Non-pigmented ciliary epithelial cell (primary cell): ENCODE data around the gene LHX8.
"Not testable (repeated sequence)": the region's sequence is repeated elsewhere in the genome, so short reads cannot be mapped to it uniquely, and the experiment has no call there.

Experiments
- DNase-seq: peaks from one replicate; pipeline ENCODE4 v3.0.0-alpha.2; 2010; ENCODE audit warnings: low read depth

LHX8 gene

DNA sequence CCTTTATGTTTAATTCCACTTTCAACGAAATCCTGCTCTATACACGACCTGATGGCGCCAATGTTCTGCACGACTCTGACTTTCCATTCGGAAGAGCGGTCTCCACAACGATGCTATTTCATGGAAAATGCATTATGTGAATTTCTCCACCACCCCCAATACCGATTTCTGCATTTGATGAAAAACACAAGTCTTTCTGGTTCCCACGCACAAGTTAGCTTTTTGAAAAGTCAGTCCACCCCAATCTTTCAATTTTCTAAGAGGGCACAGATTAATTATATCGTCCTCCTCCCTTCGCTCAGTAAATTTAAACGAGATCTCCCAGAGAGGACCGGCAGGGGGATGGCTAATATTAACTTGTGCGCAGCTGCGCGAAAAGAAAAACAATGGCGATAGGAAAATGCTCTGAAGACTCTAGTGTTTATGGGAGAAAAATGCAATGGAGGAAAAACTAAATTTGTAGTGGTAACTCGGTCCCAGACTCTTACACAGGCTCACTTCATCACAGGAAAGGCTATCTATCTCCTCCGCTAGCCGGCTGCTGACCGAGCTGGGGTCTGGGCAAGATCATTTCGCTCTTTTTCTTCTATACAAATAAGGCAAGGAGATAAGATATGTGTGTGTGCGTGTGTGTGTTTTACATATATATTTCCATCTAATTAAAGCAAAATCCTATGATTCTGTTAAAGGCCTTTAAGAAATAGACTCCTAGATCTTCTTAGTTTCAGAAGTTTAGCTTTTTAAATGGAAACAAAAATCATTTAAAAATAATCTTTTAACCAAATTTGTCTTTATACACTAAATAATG is 1.2 kb upstream of the LHX8 start:
- no peak for DNase-seq

GRCh38 chr1:75134647-75135572 is 722 bp downstream of the LHX8 start:
- no peak for DNase-seq

- no peak for DNase-seq
Measured at GRCh38 chr1:75135573-75136194, 1.5 kb downstream of the LHX8 start.

DNA sequence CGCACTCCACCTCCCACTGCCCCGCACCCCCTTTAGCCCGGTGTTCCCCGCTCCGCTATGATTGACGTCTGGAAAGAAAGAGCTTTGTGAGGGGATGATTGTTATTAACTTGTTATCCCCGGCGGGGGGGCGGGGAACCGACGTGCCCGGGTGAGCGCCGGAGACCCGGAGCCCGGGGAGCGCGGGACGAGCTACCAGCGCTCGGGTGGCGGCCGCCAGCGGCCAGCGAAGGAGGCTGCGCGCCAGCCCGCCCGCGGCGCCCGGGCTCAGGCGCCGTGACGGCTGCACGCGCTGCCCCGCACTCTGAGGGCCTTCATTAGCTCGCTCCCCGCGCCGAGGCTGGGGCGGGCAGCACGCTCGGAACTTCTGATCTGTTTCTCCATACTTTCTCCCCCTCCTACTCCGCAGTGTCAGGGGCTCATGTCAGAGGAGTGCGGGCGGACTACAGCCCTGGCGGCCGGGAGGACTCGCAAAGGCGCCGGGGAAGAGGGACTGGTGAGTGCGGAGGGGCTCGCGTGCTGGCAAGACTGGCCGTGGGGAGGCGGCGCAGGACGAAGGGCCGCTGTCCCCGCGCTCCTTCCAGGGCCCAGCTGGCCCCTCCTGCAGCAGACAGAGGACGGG is 2.1 kb downstream of the LHX8 start:
- no peak for DNase-seq

GRCh38 chr1:75136921-75137641 is 2.9 kb downstream of the LHX8 start:
- DNase-seq, result no peak

- DNase-seq, result no peak
Measured at GRCh38 chr1:75152092-75152491, 17.9 kb downstream of the LHX8 start.

DNA sequence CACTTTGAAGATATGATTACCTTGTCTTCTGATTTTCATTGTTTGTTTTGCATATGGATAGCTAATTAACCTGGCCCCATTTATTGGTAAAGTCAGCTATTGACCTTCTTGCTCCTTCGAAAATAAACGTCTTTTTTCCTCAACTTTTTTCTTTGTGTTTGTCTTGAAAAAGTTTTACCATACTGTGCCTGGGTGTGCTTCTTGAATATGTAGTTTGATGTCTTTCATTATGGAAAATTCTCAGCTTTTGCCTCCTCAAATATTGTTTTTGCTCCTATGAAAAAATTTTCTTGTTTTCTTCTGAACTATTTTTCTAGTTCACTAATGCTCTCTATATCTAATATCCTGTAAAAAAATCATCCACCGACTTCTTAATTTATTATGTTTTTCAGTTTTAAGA is 25.0 kb downstream of the LHX8 start:
- no peak for DNase-seq

DNA sequence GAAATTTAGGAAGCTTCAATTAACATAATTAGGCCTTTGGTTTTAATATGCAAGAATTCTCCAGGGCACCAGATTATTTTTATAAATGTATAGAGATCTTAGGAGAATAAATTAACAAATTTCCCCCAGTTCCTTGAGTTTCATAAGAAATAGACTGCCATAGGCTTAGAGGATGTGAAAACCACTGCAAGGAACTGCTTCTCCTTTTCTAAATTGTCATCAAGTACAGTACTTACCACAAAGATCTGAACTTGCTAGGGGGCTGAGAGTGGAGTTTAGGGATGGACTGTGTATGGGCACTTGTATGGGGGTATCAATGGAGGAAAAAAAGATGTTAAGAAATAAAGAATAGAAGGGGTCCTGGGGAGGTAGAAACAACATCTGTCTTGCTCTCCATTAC is 31.1 kb downstream of the LHX8 start:
- no peak for DNase-seq

GRCh38 chr1:75166821-75167220 is 32.6 kb downstream of the LHX8 start:
- no peak for DNase-seq

- no peak for DNase-seq
Measured at GRCh38 chr1:75170011-75170410, 35.8 kb downstream of the LHX8 start.

GRCh38 chr1:75170981-75171380 is 36.8 kb downstream of the LHX8 start:
- no peak for DNase-seq

GRCh38 chr1:75171876-75172275 is 37.7 kb downstream of the LHX8 start:
- no peak for DNase-seq

GRCh38 chr1:75172556-75172955 is 38.4 kb downstream of the LHX8 start:
- DNase-seq, result no peak

GRCh38 chr1:75174031-75174760 is 40.0 kb downstream of the LHX8 start:
- no peak for DNase-seq

- DNase-seq, result not testable (repeated sequence)
Measured at GRCh38 chr1:75181214-75181955, 47.2 kb downstream of the LHX8 start.

GRCh38 chr1:75188892-75189291 is 54.7 kb downstream of the LHX8 start:
- no peak for DNase-seq

DNA sequence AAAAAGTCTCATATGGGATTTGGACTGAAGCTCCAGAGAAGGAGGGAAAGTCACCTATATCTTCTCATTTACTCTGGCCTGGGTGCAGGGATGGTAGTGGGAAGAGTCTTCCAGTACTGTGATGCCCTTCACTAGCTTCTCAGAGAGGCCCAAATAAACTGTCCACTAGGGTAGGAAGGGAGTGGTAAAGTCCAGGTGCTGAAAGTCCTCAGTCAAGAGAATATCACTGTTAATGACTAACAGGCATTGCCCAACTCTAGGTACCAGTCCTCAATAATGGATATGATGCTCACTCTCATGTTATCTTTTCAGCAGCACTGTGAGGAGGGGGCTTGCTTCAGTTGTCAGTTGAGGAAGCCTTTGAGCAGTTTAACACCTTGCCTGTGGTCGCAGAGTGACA is 64.0 kb downstream of the LHX8 start:
- DNase-seq, result no peak

GRCh38 chr1:75198761-75199160 is 64.6 kb downstream of the LHX8 start:
- DNase-seq, result no peak

DNA sequence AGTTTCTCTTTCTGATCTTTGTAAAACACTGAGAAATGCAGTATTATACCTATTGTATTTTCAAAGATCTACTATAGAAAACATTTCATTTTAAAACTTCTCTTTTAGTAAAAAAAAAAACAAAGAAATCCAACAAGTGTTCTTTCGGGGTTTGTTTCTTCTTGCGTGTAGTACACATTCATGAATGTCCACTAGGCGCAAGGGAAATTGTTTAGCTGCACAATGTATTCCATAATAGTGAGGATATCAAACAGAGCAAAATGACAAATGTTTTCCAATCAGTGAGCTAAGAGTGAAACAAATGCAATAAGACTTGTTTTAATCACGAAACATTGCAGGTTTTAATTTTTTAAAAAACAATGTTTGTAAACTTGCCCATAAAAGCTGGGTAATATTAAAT is 68.6 kb downstream of the LHX8 start:
- no peak for DNase-seq
